ENCODE measurements around the gene NME5. TPM values are rescaled to one million over a fixed set of nuclear protein-coding genes. Genes with fewer than 3 reads are reported as not detected.
"Not testable (repeated sequence)": the region's sequence is repeated elsewhere in the genome, so short reads cannot be mapped to it uniquely, and the experiment has no call there.

The NME5 gene
- total RNA-seq, 1 donor from 2014 or later: 0.82 TPM

- H3K27me3 Mint-ChIP-seq (ENCODE audit: unreplicated experiment): no peaks in the 10 kb centered on the region
- TF ChIP-seq, protein P1, sequence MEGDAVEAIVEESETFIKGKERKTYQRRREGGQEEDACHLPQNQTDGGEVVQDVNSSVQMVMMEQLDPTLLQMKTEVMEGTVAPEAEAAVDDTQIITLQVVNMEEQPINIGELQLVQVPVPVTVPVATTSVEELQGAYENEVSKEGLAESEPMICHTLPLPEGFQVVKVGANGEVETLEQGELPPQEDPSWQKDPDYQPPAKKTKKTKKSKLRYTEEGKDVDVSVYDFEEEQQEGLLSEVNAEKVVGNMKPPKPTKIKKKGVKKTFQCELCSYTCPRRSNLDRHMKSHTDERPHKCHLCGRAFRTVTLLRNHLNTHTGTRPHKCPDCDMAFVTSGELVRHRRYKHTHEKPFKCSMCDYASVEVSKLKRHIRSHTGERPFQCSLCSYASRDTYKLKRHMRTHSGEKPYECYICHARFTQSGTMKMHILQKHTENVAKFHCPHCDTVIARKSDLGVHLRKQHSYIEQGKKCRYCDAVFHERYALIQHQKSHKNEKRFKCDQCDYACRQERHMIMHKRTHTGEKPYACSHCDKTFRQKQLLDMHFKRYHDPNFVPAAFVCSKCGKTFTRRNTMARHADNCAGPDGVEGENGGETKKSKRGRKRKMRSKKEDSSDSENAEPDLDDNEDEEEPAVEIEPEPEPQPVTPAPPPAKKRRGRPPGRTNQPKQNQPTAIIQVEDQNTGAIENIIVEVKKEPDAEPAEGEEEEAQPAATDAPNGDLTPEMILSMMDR (IDR thresholded peaks at IDR 0.05; ENCODE audit: unreplicated experiment): no peak
- no peak for DNase-seq (ENCODE audit: low spot score)
- no peak overlapping the region for H3K4me3 Mint-ChIP-seq (ENCODE audit: unreplicated experiment)
- no peak overlapping the region for H3K27ac Mint-ChIP-seq (ENCODE audit: unreplicated experiment)
- peaks cover 36% of the 10 kb centered on the region for H3K36me3 Mint-ChIP-seq (ENCODE audit: low read depth, unreplicated experiment)
- H3K4me1 Mint-ChIP-seq (ENCODE audit: unreplicated experiment): no peaks in the 10 kb centered on the region
- no peaks in the 10 kb centered on the region for H3K9me3 Mint-ChIP-seq (ENCODE audit: unreplicated experiment)
These were observed 18.4 kb upstream of the NME5 start for GRCh38 chr5:138157626-138158025.

- not testable (repeated sequence) for H3K4me3 Mint-ChIP-seq (ENCODE audit: unreplicated experiment); H3K4me1 Mint-ChIP-seq (ENCODE audit: unreplicated experiment); H3K27me3 Mint-ChIP-seq (ENCODE audit: unreplicated experiment); DNase-seq (ENCODE audit: low spot score); H3K9me3 Mint-ChIP-seq (ENCODE audit: unreplicated experiment); H3K27ac Mint-ChIP-seq (ENCODE audit: unreplicated experiment)
- H3K36me3 Mint-ChIP-seq (ENCODE audit: low read depth, unreplicated experiment): peaks cover 35% of the 10 kb centered on the region
These were observed 16.7 kb upstream of the NME5 start for GRCh38 chr5:138155977-138156376.

- Mint-ChIP-seq H3K27me3 (ENCODE audit: unreplicated experiment) (peaks cover 2% of the 10 kb centered on the region), H3K36me3 (ENCODE audit: low read depth, unreplicated experiment) (no peaks in the 10 kb centered on the region)
These were observed 10.3 kb upstream of the NME5 start for GRCh38 chr5:138149530-138149929.

GRCh38 chr5:138148811-138149210 is 9.6 kb upstream of the NME5 start:
- Mint-ChIP-seq H3K27me3 (ENCODE audit: unreplicated experiment) (peaks cover 2% of the 10 kb centered on the region), H3K27ac (ENCODE audit: unreplicated experiment) (no peak overlapping the region), H3K4me3 (ENCODE audit: unreplicated experiment) (no peak overlapping the region), H3K9me3 (ENCODE audit: unreplicated experiment) (no peaks in the 10 kb centered on the region), H3K4me1 (ENCODE audit: unreplicated experiment) (peaks cover 3% of the 10 kb centered on the region), H3K36me3 (ENCODE audit: low read depth, unreplicated experiment) (no peaks in the 10 kb centered on the region)
- TF ChIP-seq, protein P1 (IDR thresholded peaks at IDR 0.05; ENCODE audit: unreplicated experiment): no peak
- DNase-seq (ENCODE audit: low spot score): no peak

More at GRCh38 chr5:138149530-138149929, 10.3 kb upstream of the NME5 start:
- Mint-ChIP-seq H3K4me1 (ENCODE audit: unreplicated experiment) (peaks cover 3% of the 10 kb centered on the region), H3K4me3 (ENCODE audit: unreplicated experiment) (no peak overlapping the region), H3K9me3 (ENCODE audit: unreplicated experiment) (no peaks in the 10 kb centered on the region), H3K27ac (ENCODE audit: unreplicated experiment) (no peak overlapping the region)
- TF ChIP-seq, protein P1 (IDR thresholded peaks at IDR 0.05; ENCODE audit: unreplicated experiment): no peak
- peak; percentile 30 for DNase-seq (ENCODE audit: low spot score)

GRCh38 chr5:138143578-138143977 is 4.3 kb upstream of the NME5 start:
- H3K27ac Mint-ChIP-seq (ENCODE audit: unreplicated experiment); H3K4me1 Mint-ChIP-seq (ENCODE audit: unreplicated experiment); H3K4me3 Mint-ChIP-seq (ENCODE audit: unreplicated experiment); H3K27me3 Mint-ChIP-seq (ENCODE audit: unreplicated experiment); H3K36me3 Mint-ChIP-seq (ENCODE audit: low read depth, unreplicated experiment); H3K9me3 Mint-ChIP-seq (ENCODE audit: unreplicated experiment); DNase-seq (ENCODE audit: low spot score): not testable (repeated sequence)

- H3K27me3 Mint-ChIP-seq (ENCODE audit: unreplicated experiment): peaks cover 2% of the 10 kb centered on the region
- no peaks in the 10 kb centered on the region for H3K36me3 Mint-ChIP-seq (ENCODE audit: low read depth, unreplicated experiment)
- H3K27ac Mint-ChIP-seq (ENCODE audit: unreplicated experiment): no peak overlapping the region
These were observed 2.5 kb upstream of the NME5 start for GRCh38 chr5:138141734-138142133.

More at GRCh38 chr5:138141734-138142133, 2.5 kb upstream of the NME5 start:
- TF ChIP-seq, protein P1 (IDR thresholded peaks at IDR 0.05; ENCODE audit: unreplicated experiment): no peak
- H3K4me1 Mint-ChIP-seq (ENCODE audit: unreplicated experiment): no peaks in the 10 kb centered on the region
- no peaks in the 10 kb centered on the region for H3K9me3 Mint-ChIP-seq (ENCODE audit: unreplicated experiment)
- DNase-seq (ENCODE audit: low spot score): no peak
- no peak overlapping the region for H3K4me3 Mint-ChIP-seq (ENCODE audit: unreplicated experiment)

All from endothelial cell (in vitro differentiated cells).